ENCODE data around the gene CHKA.
A peak's percentile ranks its signal among the peaks of the same experiment; 100 is the strongest.

The CHKA gene

GRCh38 chr11:68052137-68052873 lies 68.9 kb downstream of the CHKA start:
- H3K4me3 ChIP-seq (ENCODE audit: low read length) = no peak overlapping the region
- no peak for DNase-seq (ENCODE audit: low read depth, low spot score)

GRCh38 chr11:68051191-68052136 lies 69.7 kb downstream of the CHKA start:
- no peak overlapping the region for H3K4me3 ChIP-seq (ENCODE audit: low read length)
- DNase-seq (ENCODE audit: low read depth, low spot score) = no peak

- DNase-seq (ENCODE audit: low read depth, low spot score) = no peak
- no peak overlapping the region for H3K4me3 ChIP-seq (ENCODE audit: low read length)
Measured at GRCh38 chr11:68050371-68050841, 70.8 kb downstream of the CHKA start.

GRCh38 chr11:68049509-68050370 lies 71.4 kb downstream of the CHKA start:
- no peak for DNase-seq (ENCODE audit: low read depth, low spot score)
- H3K4me3 ChIP-seq (ENCODE audit: low read length) = no peak overlapping the region

GRCh38 chr11:68048681-68049508 lies 72.3 kb downstream of the CHKA start:
- no peak overlapping the region for H3K4me3 ChIP-seq (ENCODE audit: low read length)
- no peak for DNase-seq (ENCODE audit: low read depth, low spot score)

GRCh38 chr11:68047437-68048290 lies 73.5 kb downstream of the CHKA start:
- no peak overlapping the region for H3K4me3 ChIP-seq (ENCODE audit: low read length)
- DNase-seq (ENCODE audit: low read depth, low spot score) = no peak

- no peak overlapping the region for H3K4me3 ChIP-seq (ENCODE audit: low read length)
- no peak for DNase-seq (ENCODE audit: low read depth, low spot score)
Measured at GRCh38 chr11:68044898-68045351, 76.3 kb downstream of the CHKA start.

GRCh38 chr11:68044145-68044813 lies 76.9 kb downstream of the CHKA start:
- H3K4me3 ChIP-seq (ENCODE audit: low read length) = no peak overlapping the region
- DNase-seq (ENCODE audit: low read depth, low spot score) = no peak

GRCh38 chr11:68043349-68044144 lies 77.6 kb downstream of the CHKA start:
- H3K4me3 ChIP-seq (ENCODE audit: low read length) = no peak overlapping the region

GRCh38 chr11:68043029-68043348 lies 78.2 kb downstream of the CHKA start:
- no peak overlapping the region for H3K4me3 ChIP-seq (ENCODE audit: low read length)
- no peak for DNase-seq (ENCODE audit: low read depth, low spot score)

More at GRCh38 chr11:68043349-68044144, 77.6 kb downstream of the CHKA start:
- no peak for DNase-seq (ENCODE audit: low read depth, low spot score)

- DNase-seq (ENCODE audit: low read depth, low spot score) = no peak
- no peak overlapping the region for H3K4me3 ChIP-seq (ENCODE audit: low read length)
Measured at GRCh38 chr11:68042219-68043028, 78.8 kb downstream of the CHKA start.

- DNase-seq (ENCODE audit: low read depth, low spot score) = no peak
- no peak overlapping the region for H3K4me3 ChIP-seq (ENCODE audit: low read length)
Measured at GRCh38 chr11:68041617-68042218, 79.5 kb downstream of the CHKA start.

- DNase-seq (ENCODE audit: low read depth, low spot score) = no peak
- H3K4me3 ChIP-seq (ENCODE audit: low read length) = peak overlapping the region; percentile 6; the same call in 1 of the 2 replicates
Measured at GRCh38 chr11:68040957-68041591, 80.1 kb downstream of the CHKA start.

GRCh38 chr11:68040101-68040956 lies 80.9 kb downstream of the CHKA start:
- H3K4me3 ChIP-seq (ENCODE audit: low read length) = peak overlapping the region; percentile 6
- DNase-seq (ENCODE audit: low read depth, low spot score) = peak; percentile 15
